Measurements from ENCODE around the gene CCDC40. TPM values are rescaled to one million over a fixed set of nuclear protein-coding genes. Genes with fewer than 3 reads are reported as not detected.

CCDC40 gene
- total RNA-seq, 2 donors from 2014 or later: 0.53 to 1.3 TPM

GRCh38 chr17:80118601-80119270 lies 82.3 kb downstream of the CCDC40 start:
- ATAC-seq (replicated peaks in 1 of 2): no peak
- Mint-ChIP-seq H3K36me3 (ENCODE audit: insufficient read depth in 2 of 2) (peaks cover 3 to 4% of the 10 kb centered on the region in 2 donors), H3K27me3 (ENCODE audit: low read depth) (no peaks in the 10 kb centered on the region), H3K4me3 (no peak overlapping the region), H3K27ac (no peak overlapping the region), H3K4me1 (ENCODE audit: low read depth) (no peaks in the 10 kb centered on the region), H3K9me3 (peaks cover 0 to 2% of the 10 kb centered on the region in 2 donors)
- DNase-seq: no peak

- H3K27me3 Mint-ChIP-seq (ENCODE audit: low read depth): no peaks in the 10 kb centered on the region
- H3K9me3 Mint-ChIP-seq: peaks cover 0 to 2% of the 10 kb centered on the region in 2 donors
- DNase-seq (no peak), ATAC-seq (replicated peaks in 1 of 2) (no peak)
- no peak overlapping the region for H3K27ac Mint-ChIP-seq
- H3K4me1 Mint-ChIP-seq (ENCODE audit: low read depth): no peaks in the 10 kb centered on the region
- H3K4me3 Mint-ChIP-seq: no peak overlapping the region
- peaks cover 3% of the 10 kb centered on the region in 2 donors for H3K36me3 Mint-ChIP-seq (ENCODE audit: insufficient read depth in 2 of 2)
Measured at GRCh38 chr17:80119271-80119791, 82.9 kb downstream of the CCDC40 start.

- Mint-ChIP-seq H3K36me3 (ENCODE audit: insufficient read depth in 2 of 2) (peaks cover 3% of the 10 kb centered on the region in 2 donors), H3K4me3 (no peak overlapping the region), H3K9me3 (peaks cover 0 to 2% of the 10 kb centered on the region in 2 donors), H3K27ac (no peak overlapping the region), H3K4me1 (ENCODE audit: low read depth) (no peaks in the 10 kb centered on the region), H3K27me3 (ENCODE audit: low read depth) (no peaks in the 10 kb centered on the region)
- ATAC-seq (replicated peaks in 1 of 2) (no peak), DNase-seq (no peak)
Measured at GRCh38 chr17:80119839-80120238, 83.4 kb downstream of the CCDC40 start.

DNA sequence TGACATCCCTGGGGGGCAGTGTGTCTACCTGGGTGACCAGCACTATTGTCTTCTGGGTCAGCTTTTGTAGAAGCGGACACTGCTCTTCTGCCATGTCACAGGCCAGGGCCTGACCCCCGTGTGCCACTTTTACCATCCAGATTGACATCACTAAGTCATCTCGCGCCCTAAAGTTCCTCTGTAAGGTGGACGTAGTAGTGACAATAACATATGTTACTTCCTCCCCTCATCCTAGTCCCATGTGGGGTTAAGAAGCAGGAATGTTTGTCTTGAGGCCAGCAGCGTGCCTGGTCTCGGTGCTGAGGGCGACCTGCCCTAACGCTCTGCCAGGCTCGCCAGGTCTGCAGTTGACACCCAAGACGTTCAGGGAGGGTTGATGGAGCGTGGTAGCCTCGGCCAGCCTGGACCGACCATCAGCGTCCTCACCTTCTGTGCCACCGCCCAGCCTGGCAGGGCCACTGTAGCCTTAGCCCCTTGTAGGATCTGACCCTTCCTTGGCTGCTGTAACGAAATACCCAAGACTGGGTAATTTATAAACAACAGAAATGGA lies 85.7 kb downstream of the CCDC40 start:
- Mint-ChIP-seq H3K4me3 (no peak overlapping the region), H3K4me1 (ENCODE audit: low read depth) (no peaks in the 10 kb centered on the region), H3K27ac (no peak overlapping the region), H3K27me3 (ENCODE audit: low read depth) (no peaks in the 10 kb centered on the region), H3K36me3 (ENCODE audit: insufficient read depth in 2 of 2) (no peaks in the 10 kb centered on the region), H3K9me3 (no peaks in the 10 kb centered on the region)
- ATAC-seq (replicated peaks in 1 of 2): no peak
- no peak for DNase-seq

DNA sequence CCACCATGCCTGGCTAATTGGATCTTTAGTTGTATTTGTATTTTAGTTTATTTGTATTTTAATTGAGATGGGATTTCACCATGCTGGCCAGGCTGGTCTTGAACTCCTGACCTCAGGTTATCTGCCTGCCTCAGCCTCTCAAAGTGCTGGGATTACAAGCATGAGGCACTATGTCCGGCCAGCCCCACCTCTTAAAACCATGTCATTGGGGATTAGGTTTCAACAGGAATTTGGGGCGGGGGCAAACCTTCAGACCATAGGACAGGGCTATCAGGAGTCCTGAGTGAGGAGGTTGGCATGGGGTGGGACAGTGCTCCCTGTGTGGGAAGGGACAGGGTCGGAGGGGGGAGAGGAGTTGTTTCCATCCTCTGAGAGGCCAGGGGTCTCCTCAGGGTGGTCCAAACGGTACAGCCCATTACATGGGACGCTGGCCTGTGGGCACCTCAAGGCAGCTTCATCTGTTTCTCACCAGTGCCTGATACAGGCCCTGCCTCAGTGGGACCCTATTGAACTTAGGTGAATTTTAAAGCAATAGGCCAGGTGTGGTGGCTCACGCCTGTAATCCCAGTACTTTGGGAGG lies 86.6 kb downstream of the CCDC40 start:
- H3K4me1 Mint-ChIP-seq (ENCODE audit: low read depth): no peaks in the 10 kb centered on the region
- H3K9me3 Mint-ChIP-seq: no peaks in the 10 kb centered on the region
- no peak overlapping the region for H3K27ac Mint-ChIP-seq
- no peaks in the 10 kb centered on the region for H3K27me3 Mint-ChIP-seq (ENCODE audit: low read depth)
- no peaks in the 10 kb centered on the region for H3K36me3 Mint-ChIP-seq (ENCODE audit: insufficient read depth in 2 of 2)
- H3K4me3 Mint-ChIP-seq: no peak overlapping the region
- ATAC-seq (replicated peaks in 1 of 2): no peak
- DNase-seq: no peak

- Mint-ChIP-seq H3K4me3 (no peak overlapping the region), H3K36me3 (ENCODE audit: insufficient read depth in 2 of 2) (no peaks in the 10 kb centered on the region), H3K9me3 (no peaks in the 10 kb centered on the region), H3K27ac (no peak overlapping the region), H3K27me3 (ENCODE audit: low read depth) (peaks cover 3% of the 10 kb centered on the region), H3K4me1 (ENCODE audit: low read depth) (no peaks in the 10 kb centered on the region)
- ATAC-seq (replicated peaks in 1 of 2): no peak
- DNase-seq: no peak
Measured at GRCh38 chr17:80123791-80124190, 87.3 kb downstream of the CCDC40 start.

- no peaks in the 10 kb centered on the region for H3K9me3 Mint-ChIP-seq
- H3K4me1 Mint-ChIP-seq (ENCODE audit: low read depth): no peaks in the 10 kb centered on the region
- H3K27ac Mint-ChIP-seq: no peak overlapping the region
- peaks cover 10% of the 10 kb centered on the region for H3K27me3 Mint-ChIP-seq (ENCODE audit: low read depth)
- no peak overlapping the region for H3K4me3 Mint-ChIP-seq
- no peaks in the 10 kb centered on the region for H3K36me3 Mint-ChIP-seq (ENCODE audit: insufficient read depth in 2 of 2)
- DNase-seq (no peak), ATAC-seq (replicated peaks in 1 of 2) (peak in 1 of 2 donors; percentile 20)
Measured at GRCh38 chr17:80124351-80124981, 88.0 kb downstream of the CCDC40 start.

- no peak for ATAC-seq (replicated peaks in 1 of 2)
- H3K36me3 Mint-ChIP-seq (ENCODE audit: insufficient read depth in 2 of 2): no peaks in the 10 kb centered on the region
- no peaks in the 10 kb centered on the region for H3K9me3 Mint-ChIP-seq
Measured at GRCh38 chr17:80125656-80126448, 89.4 kb downstream of the CCDC40 start.

GRCh38 chr17:80126449-80126715 lies 89.9 kb downstream of the CCDC40 start:
- no peaks in the 10 kb centered on the region for H3K4me1 Mint-ChIP-seq (ENCODE audit: low read depth)
- ATAC-seq (replicated peaks in 1 of 2): no peak
- peaks cover 17% of the 10 kb centered on the region for H3K27me3 Mint-ChIP-seq (ENCODE audit: low read depth)
- no peaks in the 10 kb centered on the region for H3K9me3 Mint-ChIP-seq
- H3K4me3 Mint-ChIP-seq: no peak overlapping the region
- H3K36me3 Mint-ChIP-seq (ENCODE audit: insufficient read depth in 2 of 2): no peaks in the 10 kb centered on the region
- DNase-seq: no peak
- H3K27ac Mint-ChIP-seq: no peak overlapping the region

More at GRCh38 chr17:80125656-80126448, 89.4 kb downstream of the CCDC40 start:
- H3K4me1 Mint-ChIP-seq (ENCODE audit: low read depth): no peaks in the 10 kb centered on the region
- no peak overlapping the region for H3K4me3 Mint-ChIP-seq
- no peak overlapping the region for H3K27ac Mint-ChIP-seq
- H3K27me3 Mint-ChIP-seq (ENCODE audit: low read depth): peaks cover 17% of the 10 kb centered on the region
- DNase-seq: no peak

DNA sequence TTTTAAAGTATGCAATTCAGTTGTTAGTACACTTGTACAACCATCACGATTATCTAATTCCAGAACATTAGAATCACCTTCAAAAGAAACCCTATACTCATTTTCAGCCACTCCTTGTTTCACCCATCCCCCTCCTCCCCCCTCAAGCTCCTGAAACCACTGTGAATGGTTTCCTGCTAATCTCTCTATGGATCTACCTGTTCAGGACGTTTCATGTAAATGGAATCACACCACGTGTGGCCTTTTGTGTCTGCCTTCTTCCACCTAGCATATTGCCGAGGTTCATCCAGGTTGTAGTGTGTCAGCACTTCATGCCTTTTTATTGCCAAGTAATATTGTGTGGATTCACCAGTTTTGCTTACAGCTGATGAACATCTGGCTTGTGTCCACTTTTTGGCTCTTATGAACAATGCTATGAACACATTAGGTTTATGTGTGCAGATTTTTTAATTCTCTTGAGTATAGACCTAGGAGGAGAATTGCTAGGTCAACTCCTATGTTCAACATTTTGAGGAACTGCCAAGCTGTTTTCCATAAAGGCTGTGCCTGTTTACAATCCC lies 92.6 kb downstream of the CCDC40 start:
- peaks cover 0 to 10% of the 10 kb centered on the region in 2 donors for H3K36me3 Mint-ChIP-seq (ENCODE audit: insufficient read depth in 2 of 2)
- ATAC-seq (replicated peaks in 1 of 2) (no peak), DNase-seq (no peak)
- H3K27ac Mint-ChIP-seq: no peak overlapping the region
- peaks cover 17% of the 10 kb centered on the region for H3K27me3 Mint-ChIP-seq (ENCODE audit: low read depth)
- H3K4me3 Mint-ChIP-seq: no peak overlapping the region
- H3K9me3 Mint-ChIP-seq: no peaks in the 10 kb centered on the region
- no peaks in the 10 kb centered on the region for H3K4me1 Mint-ChIP-seq (ENCODE audit: low read depth)

DNA sequence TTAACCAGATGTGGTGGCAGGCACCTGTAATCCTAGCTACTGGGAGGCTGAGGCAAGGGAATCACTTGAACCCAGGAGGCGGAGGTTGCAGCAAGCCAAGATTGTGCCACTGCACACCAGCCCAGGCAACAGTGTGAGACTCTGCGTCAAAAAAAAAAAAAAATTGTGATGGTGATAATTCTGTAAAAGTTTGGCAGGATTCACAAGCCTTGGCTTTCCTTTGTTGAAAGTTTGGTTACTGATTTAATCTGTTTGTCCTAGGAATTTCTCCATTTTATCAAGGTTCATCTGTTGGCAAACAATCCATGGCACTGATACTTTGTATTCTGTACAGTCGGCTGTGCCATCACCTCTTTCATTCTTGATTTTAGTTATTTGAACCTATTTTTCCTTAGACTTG lies 94.5 kb downstream of the CCDC40 start:
- no peak for DNase-seq
- Mint-ChIP-seq H3K9me3 (no peaks in the 10 kb centered on the region), H3K27ac (no peak overlapping the region), H3K36me3 (ENCODE audit: insufficient read depth in 2 of 2) (peaks cover 1 to 23% of the 10 kb centered on the region in 2 donors), H3K27me3 (ENCODE audit: low read depth) (peaks cover 17% of the 10 kb centered on the region), H3K4me3 (no peak overlapping the region), H3K4me1 (ENCODE audit: low read depth) (no peaks in the 10 kb centered on the region)
- ATAC-seq (replicated peaks in 1 of 2): no peak

- Mint-ChIP-seq H3K9me3 (no peaks in the 10 kb centered on the region), H3K36me3 (ENCODE audit: insufficient read depth in 2 of 2) (peaks cover 8 to 34% of the 10 kb centered on the region in 2 donors), H3K4me1 (ENCODE audit: low read depth) (no peaks in the 10 kb centered on the region), H3K27ac (peak overlapping the region; percentile 14), H3K27me3 (ENCODE audit: low read depth) (peaks cover 17% of the 10 kb centered on the region), H3K4me3 (no peak overlapping the region)
- peak in 1 of 2 donors; percentile 31 for ATAC-seq (replicated peaks in 1 of 2)
- DNase-seq: no peak
Measured at GRCh38 chr17:80132906-80133625, 96.6 kb downstream of the CCDC40 start.

Data from activated T-cell treated with anti-CD3 and anti-CD28 coated beads, Interleukin-2, amount 50 U/mL, for 72 hours (primary cell).